HCT116 (cell line): ENCODE data around the gene VEPH1. TPM values are rescaled to one million over a fixed set of nuclear protein-coding genes. Genes with fewer than 3 reads are reported as not detected.

Experiments
- ATAC-seq: fragments of 200-7000 bp; cut with Tn5 transposase; 2 replicates; pipeline ENCODE4 v1.9.1; 2020; ENCODE audit warnings: mild to moderate bottlenecking, moderate library complexity
- BruUV-seq: library from RNA; stranded (reverse); fragments of 400-500 nt; replicated peaks from 2 replicates; lab custom pipeline; 2021; lab: Mats Ljungman, UMichigan
- CTCF ChIA-PET: fragments of 300-600 bp; sonication (Branson Sonifier 250); formaldehyde crosslinking; loops from one replicate; lab custom pipeline; 2021; ENCODE audit warnings: antibody characterized with exemption; lab: Charles Lee
- POLR2A ChIA-PET: fragments of 300-600, 350-600 bp; sonication (Branson Sonifier 250); formaldehyde crosslinking; loops from one replicate; lab custom pipeline; 2021; ENCODE audit warnings: antibody characterized with exemption; lab: Charles Lee
- RAD21 ChIA-PET, 2 experiments: fragments of 300-600 bp; sonication (Branson Sonifier 250); formaldehyde crosslinking; loops; one replicate each; lab custom pipeline; 2023; ENCODE audit warnings: low total read pairs in 2 of 2; ENCODE audit not compliant: uncharacterized antibody in 2 of 2, unreplicated experiment in 2 of 2, low non-redundant PET in 1 of 2; lab: Charles Lee
- DNase-seq: peaks from one replicate; pipeline ENCODE4 v3.0.0-alpha.2; 2010; ENCODE audit warnings: low read depth, low spot score
- H2AFZ ChIP-seq: fragments of 200-600 bp; shearing (Covaris generic), sonication (generic); 2 replicates; pipeline ENCODE4 v1.6.1; 2017; ENCODE audit warnings: low read depth, mixed run types, mixed read lengths, antibody characterized with exemption, low read length; ENCODE audit not compliant: poor library complexity, severe bottlenecking
- H3K27ac ChIP-seq: 2 replicates; pipeline ENCODE4 v1.5.1; 2012; ENCODE audit warnings: low read depth, low read length
- H3K27me3 ChIP-seq: fragments of 200-600 bp; sonication (generic); 2 replicates; pipeline ENCODE4 v1.6.1; 2016; ENCODE audit warnings: mixed run types, low read length, mixed read lengths; ENCODE audit not compliant: insufficient read depth
- H3K36me3 ChIP-seq, 2 experiments: fragments of 200-500 bp in 1 of 2; fragments of 200-600 bp in 1 of 2; sonication (Bioruptor generic) in 1 of 2; sonication (generic) in 1 of 2; 2 replicates each; pipeline versions ENCODE4 v1.5.1 to v1.6.1; 2014 to 2016; ENCODE audit warnings: low read length in 2 of 2, inconsistent platforms in 1 of 2, mixed read lengths in 1 of 2, mixed run types in 1 of 2; ENCODE audit not compliant: insufficient read depth in 2 of 2, control insufficient read depth in 1 of 2
- H3K4me1 ChIP-seq, 2 experiments: fragments of 200-600 bp in 1 of 2; sonication (generic) in 1 of 2; 2 replicates each; pipeline versions ENCODE4 v1.5.1 to v1.6.1; 2012 to 2017; ENCODE audit warnings: low read length in 2 of 2, inconsistent platforms in 1 of 2, mild to moderate bottlenecking in 1 of 2, mixed read lengths in 1 of 2, mixed run types in 1 of 2, moderate library complexity in 1 of 2; ENCODE audit not compliant: insufficient read depth in 2 of 2, control insufficient read depth in 1 of 2
- H3K4me2 ChIP-seq: fragments of 200-600 bp; sonication (generic); 2 replicates; pipeline ENCODE4 v1.6.1; 2017; ENCODE audit warnings: mixed run types, low read length, mixed read lengths
- H3K4me3 ChIP-seq, 2 experiments: fragments of 200-600 bp in 1 of 2; sonication (generic) in 1 of 2; replicated peaks in 1 of 2; 2 replicates each; pipeline ENCODE4 v1.5.1; 2011 to 2016; ENCODE audit warnings: low read length in 2 of 2, control low read depth in 1 of 2, low read depth in 1 of 2, mild to moderate bottlenecking in 1 of 2, mixed read lengths in 1 of 2, mixed run types in 1 of 2
- H3K79me2 ChIP-seq: fragments of 200-600 bp; sonication (generic); 2 replicates; pipeline ENCODE4 v1.6.1; 2017; ENCODE audit warnings: mild to moderate bottlenecking, mixed run types, low read length, moderate library complexity, mixed read lengths; ENCODE audit not compliant: insufficient read depth
- H3K9ac ChIP-seq: fragments of 200-600 bp; sonication (generic); 2 replicates; pipeline ENCODE4 v1.6.1; 2016; ENCODE audit warnings: low read length, mixed read lengths
- H3K9me2 ChIP-seq: fragments of 200-600 bp; sonication (generic), shearing (Covaris generic); 2 replicates; pipeline ENCODE4 v1.6.1; 2017; ENCODE audit warnings: mixed run types, mild to moderate bottlenecking, moderate library complexity; ENCODE audit not compliant: insufficient read depth
- H3K9me3 ChIP-seq, 2 experiments: fragments of 200-500 bp in 1 of 2; fragments of 200-600 bp in 1 of 2; sonication (Bioruptor generic) in 1 of 2; sonication (generic) in 1 of 2; 2 replicates each; pipeline ENCODE4 v1.6.1; 2014 to 2017; ENCODE audit warnings: low read length in 2 of 2, mixed read lengths in 2 of 2, inconsistent platforms in 1 of 2, low read depth in 1 of 2, mild to moderate bottlenecking in 1 of 2, mixed run types in 1 of 2, moderate library complexity in 1 of 2; ENCODE audit not compliant: control insufficient read depth in 1 of 2, insufficient read depth in 1 of 2
- H4K20me1 ChIP-seq: fragments of 200-600 bp; sonication (generic), shearing (Covaris generic); 2 replicates; pipeline ENCODE4 v1.6.1; 2017; ENCODE audit warnings: mixed run types, mild to moderate bottlenecking, moderate library complexity; ENCODE audit not compliant: insufficient read depth
- CEBPB ChIP-seq: IDR thresholded peaks from 2 replicates; pipeline ENCODE4 v1.6.1; 2012; ENCODE audit warnings: low read depth
- EGR1 ChIP-seq: IDR thresholded peaks from 2 replicates; pipeline ENCODE4 v1.6.1; 2012; ENCODE audit warnings: low read depth
- EZH2 ChIP-seq: fragments of 200-600 bp; sonication (generic); IDR thresholded peaks from 2 replicates; pipeline ENCODE4 v1.6.1; 2017; ENCODE audit warnings: antibody characterized with exemption, mixed run types
- EZH2phosphoT487 ChIP-seq: fragments of 200-600 bp; IDR thresholded peaks from 2 replicates; pipeline ENCODE4 v1.6.1; 2018; ENCODE audit warnings: antibody characterized with exemption, borderline replicate concordance
- FOSL1 ChIP-seq: IDR thresholded peaks from 2 replicates; pipeline ENCODE4 v1.6.1; 2012; ENCODE audit warnings: low read depth
- POLR2A ChIP-seq: IDR thresholded peaks from 2 replicates; pipeline ENCODE4 v1.7.0; 2011; ENCODE audit warnings: borderline replicate concordance; ENCODE audit not compliant: insufficient read depth, insufficient read length; ENCODE audit errors: extremely low read depth
- POLR2AphosphoS5 ChIP-seq: IDR thresholded peaks from 2 replicates; pipeline ENCODE4 v1.6.1; 2011; ENCODE audit warnings: mild to moderate bottlenecking, low read depth, low read length, moderate library complexity
- RAD21 ChIP-seq: IDR thresholded peaks from 2 replicates; pipeline ENCODE4 v1.6.1; 2012; ENCODE audit warnings: low read depth, mild to moderate bottlenecking
- SIN3A ChIP-seq: IDR thresholded peaks from 2 replicates; pipeline ENCODE4 v1.6.1; 2012; ENCODE audit warnings: low read depth
- SP1 ChIP-seq: IDR thresholded peaks from 2 replicates; pipeline ENCODE4 v1.6.1; 2012; ENCODE audit warnings: low read depth
- SRF ChIP-seq: IDR thresholded peaks from 2 replicates; pipeline ENCODE4 v1.6.1; 2012; ENCODE audit warnings: low read depth
- TCF7L2 ChIP-seq: IDR thresholded peaks from 2 replicates; pipeline ENCODE4 v1.7.0; 2011; ENCODE audit warnings: borderline replicate concordance, inconsistent platforms; ENCODE audit not compliant: insufficient read depth, insufficient read length; ENCODE audit errors: extremely low read depth
- YY1 ChIP-seq: IDR thresholded peaks from 2 replicates; pipeline ENCODE4 v1.6.1; 2011; ENCODE audit warnings: low read length, low read depth, moderate library complexity, mild to moderate bottlenecking; ENCODE audit not compliant: insufficient replicate concordance; ENCODE audit errors: extremely low read depth
- ZFX ChIP-seq: fragments of 450-650 bp; IDR thresholded peaks from 2 replicates; pipeline ENCODE4 v1.6.1; 2017
- ZNF274 ChIP-seq: fragments of 200-500 bp; sonication (Bioruptor generic); IDR thresholded peaks from 2 replicates; pipeline ENCODE4 v1.6.1; 2014; ENCODE audit warnings: mild to moderate bottlenecking, low read depth, low read length, inconsistent platforms
- intact Hi-C: fragments of 100-400 bp; cut with micrococcal nuclease; formaldehyde crosslinking; loops from 2 replicates; pipeline ENCODE4 v1.10.0; 2022
- total RNA-seq: library from RNA; stranded (reverse); gene quantifications from one replicate; pipeline ENCODE4 v1.2.1, GENCODE V29; 2021; ENCODE audit not compliant: unreplicated experiment
- TF ChIP-seq, protein P1 (sequence below), 3 experiments: fragments of 200-600 bp in 1 of 3; sonication (generic) in 1 of 3; IDR thresholded peaks in 2 of 3; conservative IDR thresholded peaks in 1 of 3; 2 replicates each; pipeline ENCODE4 v1.5.1; 2012 to 2017; ENCODE audit warnings: low read depth in 2 of 3, low read length in 2 of 3, antibody characterized with exemption in 1 of 3, borderline replicate concordance in 1 of 3, control low read depth in 1 of 3, mild to moderate bottlenecking in 1 of 3, mixed read lengths in 1 of 3, mixed run types in 1 of 3, moderate library complexity in 1 of 3; ENCODE audit not compliant: insufficient read depth in 1 of 3
- TF ChIP-seq, protein P2 (sequence below): IDR thresholded peaks from 2 replicates; pipeline ENCODE4 v1.6.1; 2011; ENCODE audit warnings: mild to moderate bottlenecking, low read length, moderate library complexity; ENCODE audit not compliant: insufficient replicate concordance; ENCODE audit errors: extremely low read depth
- TF ChIP-seq, protein P3 (sequence below): IDR thresholded peaks from 2 replicates; pipeline ENCODE4 v1.6.1; 2012
- TF ChIP-seq, protein P4 (sequence below): IDR thresholded peaks from 2 replicates; pipeline ENCODE4 v1.6.1; 2012; ENCODE audit warnings: low read depth
- TF ChIP-seq, protein P5 (sequence below): IDR thresholded peaks from 2 replicates; pipeline ENCODE4 v1.6.1; 2012

The VEPH1 gene
- total RNA-seq, 1 experiment from 2014 or later: 4.9 TPM

DNA sequence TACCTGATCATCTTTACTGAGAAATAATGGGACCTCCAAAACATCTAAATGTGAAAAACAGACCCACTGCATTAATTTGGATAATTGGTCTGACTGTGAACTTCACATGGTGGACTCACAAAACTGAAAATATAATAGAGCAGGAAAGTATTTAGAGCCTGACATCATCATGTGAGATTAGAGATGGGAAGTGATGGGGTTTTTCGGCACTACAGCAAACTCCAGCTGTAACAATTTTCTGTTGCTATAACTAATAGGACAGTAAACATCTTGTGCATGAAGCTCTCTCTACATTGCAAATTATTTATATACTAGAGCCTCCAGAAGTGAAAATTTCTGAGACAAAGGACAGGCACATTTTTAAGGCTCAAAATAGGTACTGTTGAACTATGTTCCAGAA lies 32.2 kb downstream of the VEPH1 start:
- intact Hi-C loops: no loop called here
- DNase-seq: no peak
- no TSS peak for BruUV-seq
- Histone ChIP-seq H3K4me2 (no peak overlapping the region), H2AFZ (no peak overlapping the region), H3K79me2 (no peaks in the 10 kb centered on the region), H3K4me1 (no peaks in the 10 kb centered on the region), H3K9me3 (no peaks in the 10 kb centered on the region), H3K27ac (no peak overlapping the region)
- ATAC-seq: no peak
- TF ChIP-seq EGR1 (no peak), SIN3A (no peak), FOSL1 (no peak), EZH2phosphoT487 (no peak), POLR2AphosphoS5 (no peak), YY1 (no peak), POLR2A (no peak), SRF (no peak), ZNF274 (no peak), ZFX (no peak), CEBPB (no peak), SP1 (no peak), EZH2 (no peak), TCF7L2 (no peak), RAD21 (no peak)
- TF ChIP-seq, protein P1, sequence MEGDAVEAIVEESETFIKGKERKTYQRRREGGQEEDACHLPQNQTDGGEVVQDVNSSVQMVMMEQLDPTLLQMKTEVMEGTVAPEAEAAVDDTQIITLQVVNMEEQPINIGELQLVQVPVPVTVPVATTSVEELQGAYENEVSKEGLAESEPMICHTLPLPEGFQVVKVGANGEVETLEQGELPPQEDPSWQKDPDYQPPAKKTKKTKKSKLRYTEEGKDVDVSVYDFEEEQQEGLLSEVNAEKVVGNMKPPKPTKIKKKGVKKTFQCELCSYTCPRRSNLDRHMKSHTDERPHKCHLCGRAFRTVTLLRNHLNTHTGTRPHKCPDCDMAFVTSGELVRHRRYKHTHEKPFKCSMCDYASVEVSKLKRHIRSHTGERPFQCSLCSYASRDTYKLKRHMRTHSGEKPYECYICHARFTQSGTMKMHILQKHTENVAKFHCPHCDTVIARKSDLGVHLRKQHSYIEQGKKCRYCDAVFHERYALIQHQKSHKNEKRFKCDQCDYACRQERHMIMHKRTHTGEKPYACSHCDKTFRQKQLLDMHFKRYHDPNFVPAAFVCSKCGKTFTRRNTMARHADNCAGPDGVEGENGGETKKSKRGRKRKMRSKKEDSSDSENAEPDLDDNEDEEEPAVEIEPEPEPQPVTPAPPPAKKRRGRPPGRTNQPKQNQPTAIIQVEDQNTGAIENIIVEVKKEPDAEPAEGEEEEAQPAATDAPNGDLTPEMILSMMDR (IDR thresholded peaks at IDR 0.05 in 2 of 3, conservative IDR thresholded peaks at IDR 0.05 in 1 of 3; ENCODE audit: borderline replicate concordance in 1 of 3, insufficient read depth in 1 of 3, low read depth in 2 of 3, low read length in 2 of 3): no peak
- TF ChIP-seq, protein P2, sequence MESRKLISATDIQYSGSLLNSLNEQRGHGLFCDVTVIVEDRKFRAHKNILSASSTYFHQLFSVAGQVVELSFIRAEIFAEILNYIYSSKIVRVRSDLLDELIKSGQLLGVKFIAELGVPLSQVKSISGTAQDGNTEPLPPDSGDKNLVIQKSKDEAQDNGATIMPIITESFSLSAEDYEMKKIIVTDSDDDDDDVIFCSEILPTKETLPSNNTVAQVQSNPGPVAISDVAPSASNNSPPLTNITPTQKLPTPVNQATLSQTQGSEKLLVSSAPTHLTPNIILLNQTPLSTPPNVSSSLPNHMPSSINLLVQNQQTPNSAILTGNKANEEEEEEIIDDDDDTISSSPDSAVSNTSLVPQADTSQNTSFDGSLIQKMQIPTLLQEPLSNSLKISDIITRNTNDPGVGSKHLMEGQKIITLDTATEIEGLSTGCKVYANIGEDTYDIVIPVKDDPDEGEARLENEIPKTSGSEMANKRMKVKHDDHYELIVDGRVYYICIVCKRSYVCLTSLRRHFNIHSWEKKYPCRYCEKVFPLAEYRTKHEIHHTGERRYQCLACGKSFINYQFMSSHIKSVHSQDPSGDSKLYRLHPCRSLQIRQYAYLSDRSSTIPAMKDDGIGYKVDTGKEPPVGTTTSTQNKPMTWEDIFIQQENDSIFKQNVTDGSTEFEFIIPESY: no peak
- TF ChIP-seq, protein P3, sequence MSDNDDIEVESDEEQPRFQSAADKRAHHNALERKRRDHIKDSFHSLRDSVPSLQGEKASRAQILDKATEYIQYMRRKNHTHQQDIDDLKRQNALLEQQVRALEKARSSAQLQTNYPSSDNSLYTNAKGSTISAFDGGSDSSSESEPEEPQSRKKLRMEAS: no peak
- TF ChIP-seq, protein P4, sequence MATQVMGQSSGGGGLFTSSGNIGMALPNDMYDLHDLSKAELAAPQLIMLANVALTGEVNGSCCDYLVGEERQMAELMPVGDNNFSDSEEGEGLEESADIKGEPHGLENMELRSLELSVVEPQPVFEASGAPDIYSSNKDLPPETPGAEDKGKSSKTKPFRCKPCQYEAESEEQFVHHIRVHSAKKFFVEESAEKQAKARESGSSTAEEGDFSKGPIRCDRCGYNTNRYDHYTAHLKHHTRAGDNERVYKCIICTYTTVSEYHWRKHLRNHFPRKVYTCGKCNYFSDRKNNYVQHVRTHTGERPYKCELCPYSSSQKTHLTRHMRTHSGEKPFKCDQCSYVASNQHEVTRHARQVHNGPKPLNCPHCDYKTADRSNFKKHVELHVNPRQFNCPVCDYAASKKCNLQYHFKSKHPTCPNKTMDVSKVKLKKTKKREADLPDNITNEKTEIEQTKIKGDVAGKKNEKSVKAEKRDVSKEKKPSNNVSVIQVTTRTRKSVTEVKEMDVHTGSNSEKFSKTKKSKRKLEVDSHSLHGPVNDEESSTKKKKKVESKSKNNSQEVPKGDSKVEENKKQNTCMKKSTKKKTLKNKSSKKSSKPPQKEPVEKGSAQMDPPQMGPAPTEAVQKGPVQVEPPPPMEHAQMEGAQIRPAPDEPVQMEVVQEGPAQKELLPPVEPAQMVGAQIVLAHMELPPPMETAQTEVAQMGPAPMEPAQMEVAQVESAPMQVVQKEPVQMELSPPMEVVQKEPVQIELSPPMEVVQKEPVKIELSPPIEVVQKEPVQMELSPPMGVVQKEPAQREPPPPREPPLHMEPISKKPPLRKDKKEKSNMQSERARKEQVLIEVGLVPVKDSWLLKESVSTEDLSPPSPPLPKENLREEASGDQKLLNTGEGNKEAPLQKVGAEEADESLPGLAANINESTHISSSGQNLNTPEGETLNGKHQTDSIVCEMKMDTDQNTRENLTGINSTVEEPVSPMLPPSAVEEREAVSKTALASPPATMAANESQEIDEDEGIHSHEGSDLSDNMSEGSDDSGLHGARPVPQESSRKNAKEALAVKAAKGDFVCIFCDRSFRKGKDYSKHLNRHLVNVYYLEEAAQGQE: no peak
- TF ChIP-seq, protein P5, sequence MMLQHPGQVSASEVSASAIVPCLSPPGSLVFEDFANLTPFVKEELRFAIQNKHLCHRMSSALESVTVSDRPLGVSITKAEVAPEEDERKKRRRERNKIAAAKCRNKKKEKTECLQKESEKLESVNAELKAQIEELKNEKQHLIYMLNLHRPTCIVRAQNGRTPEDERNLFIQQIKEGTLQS: no peak
- TF ChIP-seq, all 23 proteins: peak for 0
- Histone ChIP-seq H3K4me3 (no peak overlapping the region), H4K20me1 (no peaks in the 10 kb centered on the region), H3K9me2 (no peaks in the 10 kb centered on the region), H3K27me3 (no peaks in the 10 kb centered on the region), H3K36me3 (no peaks in the 10 kb centered on the region), H3K9ac (no peak overlapping the region)
- ChIA-PET RAD21 (no interaction called here), CTCF (no interaction called here), POLR2A (no interaction called here)
